GM20000 (cell line): ENCODE data around the gene ZDHHC5.
"Not testable (repeated sequence)": the region's sequence is repeated elsewhere in the genome, so short reads cannot be mapped to it uniquely, and the experiment has no call there.

Experiments
- DNase-seq: peaks from one replicate; pipeline ENCODE4 v3.0.0; 2012; ENCODE audit warnings: low spot score
- CTCF ChIP-seq: IDR thresholded peaks from 2 replicates; pipeline ENCODE4 v1.5.1; 2012; ENCODE audit warnings: mild to moderate bottlenecking, control low read depth; ENCODE audit errors: extremely low read depth, missing control alignments

ZDHHC5 gene

GRCh38 chr11:57700425-57700824 is 32.5 kb downstream of the ZDHHC5 start:
- no peak for TF ChIP-seq CTCF
- DNase-seq: no peak

DNA sequence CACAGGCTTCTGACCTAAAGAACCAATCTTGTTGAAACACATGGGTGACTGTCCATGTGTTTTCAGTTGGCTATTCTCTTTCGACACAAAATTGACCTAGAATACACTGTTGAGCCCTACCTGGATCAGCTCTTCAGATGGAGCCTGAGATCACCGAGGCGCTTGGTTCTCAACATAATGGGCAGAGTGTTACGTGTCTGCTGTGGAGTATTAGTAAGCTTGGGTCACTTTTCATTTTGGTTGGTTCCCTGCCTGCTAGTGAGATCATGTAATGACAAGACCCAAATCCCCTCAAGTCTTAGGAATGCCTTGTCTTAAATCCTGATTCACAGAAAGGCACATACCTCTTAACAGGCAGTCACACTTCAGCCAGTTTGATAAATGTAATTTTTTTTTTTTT is 35.4 kb downstream of the ZDHHC5 start:
- no peak for DNase-seq
- no peak for TF ChIP-seq CTCF

- DNase-seq: no peak
- no peak for TF ChIP-seq CTCF
Observed at GRCh38 chr11:57704932-57705331, 37.0 kb downstream of the ZDHHC5 start.

GRCh38 chr11:57705432-57705831 is 37.5 kb downstream of the ZDHHC5 start:
- not testable (repeated sequence) for DNase-seq

GRCh38 chr11:57709802-57710367 is 42.0 kb downstream of the ZDHHC5 start:
- DNase-seq: no peak
- no peak for TF ChIP-seq CTCF

GRCh38 chr11:57711414-57712255 is 43.7 kb downstream of the ZDHHC5 start, which contains the start of gene MED19:
Gene MED19, minus strand, starts transcription at chr11:57712215. Its CDS starts 36 bp downstream, at chr11:57712179.
- DNase-seq: peak; percentile 81

More at GRCh38 chr11:57711414-57712255, 43.7 kb downstream of the ZDHHC5 start, which contains the start of gene MED19:
- TF ChIP-seq CTCF: no peak
